ENCODE results near the gene BEND7. TPM values are rescaled to one million over a fixed set of nuclear protein-coding genes. Genes with fewer than 3 reads are reported as not detected.

The BEND7 gene
- total RNA-seq, 1 donor from 2014 or later: 15.8 TPM

- Mint-ChIP-seq H3K9me3 (ENCODE audit: low read depth) (no peaks in the 10 kb centered on the region), H3K27ac (ENCODE audit: unreplicated experiment) (no peak overlapping the region), H3K4me3 (ENCODE audit: unreplicated experiment) (no peak overlapping the region), H3K27me3 (ENCODE audit: low read depth) (no peaks in the 10 kb centered on the region), H3K36me3 (ENCODE audit: low read depth) (no peaks in the 10 kb centered on the region), H3K4me1 (ENCODE audit: low read depth) (no peaks in the 10 kb centered on the region)
- TF ChIP-seq, protein P1, sequence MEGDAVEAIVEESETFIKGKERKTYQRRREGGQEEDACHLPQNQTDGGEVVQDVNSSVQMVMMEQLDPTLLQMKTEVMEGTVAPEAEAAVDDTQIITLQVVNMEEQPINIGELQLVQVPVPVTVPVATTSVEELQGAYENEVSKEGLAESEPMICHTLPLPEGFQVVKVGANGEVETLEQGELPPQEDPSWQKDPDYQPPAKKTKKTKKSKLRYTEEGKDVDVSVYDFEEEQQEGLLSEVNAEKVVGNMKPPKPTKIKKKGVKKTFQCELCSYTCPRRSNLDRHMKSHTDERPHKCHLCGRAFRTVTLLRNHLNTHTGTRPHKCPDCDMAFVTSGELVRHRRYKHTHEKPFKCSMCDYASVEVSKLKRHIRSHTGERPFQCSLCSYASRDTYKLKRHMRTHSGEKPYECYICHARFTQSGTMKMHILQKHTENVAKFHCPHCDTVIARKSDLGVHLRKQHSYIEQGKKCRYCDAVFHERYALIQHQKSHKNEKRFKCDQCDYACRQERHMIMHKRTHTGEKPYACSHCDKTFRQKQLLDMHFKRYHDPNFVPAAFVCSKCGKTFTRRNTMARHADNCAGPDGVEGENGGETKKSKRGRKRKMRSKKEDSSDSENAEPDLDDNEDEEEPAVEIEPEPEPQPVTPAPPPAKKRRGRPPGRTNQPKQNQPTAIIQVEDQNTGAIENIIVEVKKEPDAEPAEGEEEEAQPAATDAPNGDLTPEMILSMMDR (IDR thresholded peaks at IDR 0.05): no peak
- no peak for DNase-seq (ENCODE audit: low spot score)
These were observed 56.5 kb downstream of the BEND7 start for GRCh38 chr10:13472359-13472758.

DNA sequence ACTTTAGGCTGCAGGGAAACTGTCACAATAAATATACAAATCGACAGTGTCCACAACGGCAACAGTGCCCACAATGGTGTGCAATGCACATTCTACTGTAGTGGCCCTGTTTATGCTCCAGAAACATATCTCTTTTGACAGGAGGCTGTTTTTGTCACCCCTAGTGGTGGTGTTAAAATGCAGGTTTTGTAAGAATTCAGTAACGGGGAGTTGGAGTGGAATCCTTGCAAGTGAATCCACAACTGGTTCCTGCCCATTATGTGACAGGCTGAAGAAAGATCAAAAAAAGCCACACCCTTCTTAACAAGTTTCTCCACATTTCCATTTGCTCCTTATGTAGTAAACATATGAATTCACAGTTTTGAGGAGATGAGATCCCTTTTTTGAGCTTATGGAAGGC, 58.5 kb downstream of the BEND7 start:
- TF ChIP-seq, protein P1 (IDR thresholded peaks at IDR 0.05): peak; percentile 36
- Mint-ChIP-seq H3K36me3 (ENCODE audit: low read depth) (no peaks in the 10 kb centered on the region), H3K27me3 (ENCODE audit: low read depth) (no peaks in the 10 kb centered on the region), H3K4me1 (ENCODE audit: low read depth) (no peaks in the 10 kb centered on the region), H3K4me3 (ENCODE audit: unreplicated experiment) (no peak overlapping the region), H3K27ac (ENCODE audit: unreplicated experiment) (no peak overlapping the region), H3K9me3 (ENCODE audit: low read depth) (no peaks in the 10 kb centered on the region)
- no peak for DNase-seq (ENCODE audit: low spot score)

DNA sequence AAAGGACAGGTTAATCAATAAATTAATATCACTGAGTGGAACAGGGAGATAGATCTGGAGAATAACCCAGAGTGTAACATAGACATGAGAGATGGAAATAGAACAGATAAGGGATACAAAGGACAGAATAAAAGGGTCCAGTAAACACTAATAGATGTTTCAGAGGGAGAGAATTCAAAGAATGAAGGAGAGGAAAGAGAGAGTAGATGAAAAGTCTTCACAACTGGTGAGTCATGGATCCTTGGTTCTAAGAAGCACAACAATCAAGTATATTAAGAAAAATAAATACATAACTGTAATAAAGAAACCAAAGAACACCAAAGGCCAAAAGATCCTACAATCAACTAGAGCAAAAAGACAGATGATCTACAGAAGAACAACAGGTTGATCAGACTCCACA, 66.3 kb downstream of the BEND7 start:
- peaks cover 12% of the 10 kb centered on the region for H3K36me3 Mint-ChIP-seq (ENCODE audit: low read depth)
- TF ChIP-seq, protein P1 (IDR thresholded peaks at IDR 0.05): no peak
- H3K4me3 Mint-ChIP-seq (ENCODE audit: unreplicated experiment): no peak overlapping the region
- peaks cover 15% of the 10 kb centered on the region for H3K9me3 Mint-ChIP-seq (ENCODE audit: low read depth)
- no peaks in the 10 kb centered on the region for H3K27me3 Mint-ChIP-seq (ENCODE audit: low read depth)
- no peak overlapping the region for H3K27ac Mint-ChIP-seq (ENCODE audit: unreplicated experiment)
- H3K4me1 Mint-ChIP-seq (ENCODE audit: low read depth): peaks cover 8% of the 10 kb centered on the region
- DNase-seq (ENCODE audit: low spot score): no peak

GRCh38 chr10:13458687-13459012, 70.2 kb downstream of the BEND7 start:
- peaks cover 8% of the 10 kb centered on the region for H3K4me1 Mint-ChIP-seq (ENCODE audit: low read depth)
- no peak overlapping the region for H3K27ac Mint-ChIP-seq (ENCODE audit: unreplicated experiment)
- TF ChIP-seq, protein P1 (IDR thresholded peaks at IDR 0.05): no peak
- H3K36me3 Mint-ChIP-seq (ENCODE audit: low read depth): peaks cover 14% of the 10 kb centered on the region
- H3K9me3 Mint-ChIP-seq (ENCODE audit: low read depth): peaks cover 15% of the 10 kb centered on the region
- H3K27me3 Mint-ChIP-seq (ENCODE audit: low read depth): no peaks in the 10 kb centered on the region
- H3K4me3 Mint-ChIP-seq (ENCODE audit: unreplicated experiment): no peak overlapping the region
- no peak for DNase-seq (ENCODE audit: low spot score)

DNA sequence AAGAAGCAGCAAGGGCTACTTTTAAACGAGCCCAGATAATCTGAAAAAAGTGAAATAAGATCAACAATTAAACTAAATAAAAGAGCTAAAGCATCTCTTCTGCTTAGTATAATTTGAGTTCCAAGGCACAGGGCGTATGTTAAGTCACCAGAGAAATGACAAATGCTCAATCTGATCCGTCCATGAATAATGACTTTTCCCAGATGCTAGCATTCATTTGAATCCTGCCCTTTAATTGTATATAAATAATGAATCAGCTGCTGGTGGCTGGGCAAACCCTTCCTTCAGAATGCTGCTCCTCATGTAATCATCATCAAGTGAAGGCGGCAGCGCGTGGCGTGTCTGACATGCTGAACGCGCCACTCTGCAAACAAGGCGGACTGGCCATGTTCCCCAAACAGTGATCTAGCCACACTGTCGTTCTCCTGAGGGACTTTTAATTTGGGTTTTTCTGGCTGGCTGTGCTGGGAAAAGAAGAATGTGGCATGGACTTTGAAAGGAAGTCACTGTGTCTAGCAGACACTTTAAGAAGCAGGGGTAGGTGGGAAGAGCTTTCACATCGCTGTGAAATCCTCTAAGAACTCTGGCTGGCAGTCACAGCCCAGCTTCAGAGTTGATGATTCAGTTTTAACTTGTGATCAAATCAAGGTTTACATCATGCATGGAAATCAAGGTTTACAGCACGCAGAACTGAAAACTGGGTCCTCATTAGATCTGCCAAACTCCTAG, 70.7 kb downstream of the BEND7 start:
- Mint-ChIP-seq H3K36me3 (ENCODE audit: low read depth) (peaks cover 14% of the 10 kb centered on the region), H3K27me3 (ENCODE audit: low read depth) (no peaks in the 10 kb centered on the region), H3K9me3 (ENCODE audit: low read depth) (peaks cover 13% of the 10 kb centered on the region), H3K4me1 (ENCODE audit: low read depth) (peaks cover 8% of the 10 kb centered on the region), H3K27ac (ENCODE audit: unreplicated experiment) (no peak overlapping the region), H3K4me3 (ENCODE audit: unreplicated experiment) (no peak overlapping the region)
- TF ChIP-seq, protein P1 (IDR thresholded peaks at IDR 0.05): no peak
- DNase-seq (ENCODE audit: low spot score): no peak

All from chondrocyte (in vitro differentiated cells).